Hepatocyte (in vitro differentiated cells): ENCODE results near the gene NHSL2. TPM values are rescaled to one million over a fixed set of nuclear protein-coding genes. Genes with fewer than 3 reads are reported as not detected.

Experiments used
- DNase-seq: peaks from one replicate; pipeline ENCODE4 v3.0.0-alpha.2; 2016; ENCODE audit warnings: low spot score
- H2AFZ ChIP-seq: fragments of 200-600 bp; sonication (generic); 2 replicates; pipeline ENCODE4 v1.6.0; 2016; ENCODE audit warnings: antibody characterized with exemption, mild to moderate bottlenecking
- H3K27ac ChIP-seq: fragments of 200-600 bp; sonication (generic); 2 replicates; pipeline ENCODE4 v1.5.1; 2016; ENCODE audit warnings: mild to moderate bottlenecking
- H3K27me3 ChIP-seq: fragments of 200-600 bp; sonication (generic); 2 replicates; pipeline ENCODE4 v1.6.1; 2016
- H3K36me3 ChIP-seq: fragments of 200-600 bp; sonication (generic); replicated peaks from 2 replicates; pipeline ENCODE4 v1.5.1; 2016; ENCODE audit warnings: low read depth; ENCODE audit not compliant: insufficient read depth
- H3K4me1 ChIP-seq: fragments of 200-600 bp; sonication (generic); 2 replicates; pipeline ENCODE4 v1.5.1; 2016; ENCODE audit warnings: mild to moderate bottlenecking, moderate library complexity; ENCODE audit not compliant: insufficient read depth
- H3K4me2 ChIP-seq: fragments of 200-600 bp; sonication (generic); 2 replicates; pipeline ENCODE4 v1.6.0; 2016
- H3K4me3 ChIP-seq: fragments of 200-600 bp; sonication (generic); 2 replicates; pipeline ENCODE4 v1.5.1; 2016; ENCODE audit warnings: mild to moderate bottlenecking
- H3K79me2 ChIP-seq: fragments of 200-600 bp; sonication (generic); 2 replicates; pipeline ENCODE4 v1.6.0; 2017; ENCODE audit warnings: mild to moderate bottlenecking
- H3K9me2 ChIP-seq: fragments of 200-600 bp; sonication (generic); replicated peaks from 2 replicates; pipeline ENCODE4 v1.6.0; 2017; ENCODE audit warnings: mild to moderate bottlenecking; ENCODE audit not compliant: insufficient read depth
- H3K9me3 ChIP-seq: fragments of 200-600 bp; sonication (generic); 2 replicates; pipeline ENCODE4 v1.5.1; 2016; ENCODE audit warnings: low read depth, mild to moderate bottlenecking
- H4K20me1 ChIP-seq: fragments of 200-600 bp; sonication (generic); 2 replicates; pipeline ENCODE4 v1.6.0; 2016; ENCODE audit warnings: mild to moderate bottlenecking; ENCODE audit not compliant: insufficient read depth, poor library complexity, severe bottlenecking
- EZH2 ChIP-seq: fragments of 200-600 bp; sonication (generic); IDR thresholded peaks from 2 replicates; pipeline ENCODE4 v1.6.1; 2016; ENCODE audit warnings: antibody characterized with exemption, mild to moderate bottlenecking, borderline replicate concordance
- EZH2phosphoT487 ChIP-seq: fragments of 200-600 bp; sonication (generic); IDR thresholded peaks from one replicate; pipeline ENCODE4 v1.6.1; 2018; ENCODE audit warnings: antibody characterized with exemption, mild to moderate bottlenecking, low read depth, moderate library complexity; ENCODE audit not compliant: unreplicated experiment, severe bottlenecking
- WGBS: methylation state at CpG from one replicate; pipeline ENCODE4 v1.1.6; 2016; ENCODE audit warnings: low lambda C conversion rate; ENCODE audit errors: missing lambda C conversion rate; 5-methylcytosine and 5-hydroxymethylcytosine counted together
- polyA plus RNA-seq: library from polyadenylated mRNA; unstranded; fragments of >200 nt; fragmentation: Nextera tagmentation; extraction: Ambion mirVana; gene quantifications from 2 replicates; pipeline ENCODE4 v1.2.1, GENCODE V29; 2016
- total RNA-seq: library from RNA; depleted of rRNA; stranded (reverse); fragments of >200 nt; gene quantifications from 2 replicates; pipeline ENCODE4 v1.2.3, GENCODE V29; 2014
- TF ChIP-seq, protein P1 (sequence below): fragments of 200-600 bp; sonication (generic); IDR thresholded peaks from 2 replicates; pipeline ENCODE4 v1.5.1; 2016; ENCODE audit warnings: antibody characterized with exemption, mild to moderate bottlenecking; ENCODE audit not compliant: poor library complexity

Gene NHSL2
- total and polyA plus RNA-seq, 2 experiments from 2014 or later: 2.3 to 3.2 TPM

- H3K9me3 ChIP-seq: no peaks in the 10 kb centered on the region
- no peak overlapping the region for H2AFZ ChIP-seq
- no peaks in the 10 kb centered on the region for H4K20me1 ChIP-seq
- H3K79me2 ChIP-seq: no peaks in the 10 kb centered on the region
- H3K4me2 ChIP-seq: no peak overlapping the region
- no peaks in the 10 kb centered on the region for H3K9me2 ChIP-seq
- TF ChIP-seq EZH2 (no peak), EZH2phosphoT487 (no peak)
- TF ChIP-seq, protein P1, sequence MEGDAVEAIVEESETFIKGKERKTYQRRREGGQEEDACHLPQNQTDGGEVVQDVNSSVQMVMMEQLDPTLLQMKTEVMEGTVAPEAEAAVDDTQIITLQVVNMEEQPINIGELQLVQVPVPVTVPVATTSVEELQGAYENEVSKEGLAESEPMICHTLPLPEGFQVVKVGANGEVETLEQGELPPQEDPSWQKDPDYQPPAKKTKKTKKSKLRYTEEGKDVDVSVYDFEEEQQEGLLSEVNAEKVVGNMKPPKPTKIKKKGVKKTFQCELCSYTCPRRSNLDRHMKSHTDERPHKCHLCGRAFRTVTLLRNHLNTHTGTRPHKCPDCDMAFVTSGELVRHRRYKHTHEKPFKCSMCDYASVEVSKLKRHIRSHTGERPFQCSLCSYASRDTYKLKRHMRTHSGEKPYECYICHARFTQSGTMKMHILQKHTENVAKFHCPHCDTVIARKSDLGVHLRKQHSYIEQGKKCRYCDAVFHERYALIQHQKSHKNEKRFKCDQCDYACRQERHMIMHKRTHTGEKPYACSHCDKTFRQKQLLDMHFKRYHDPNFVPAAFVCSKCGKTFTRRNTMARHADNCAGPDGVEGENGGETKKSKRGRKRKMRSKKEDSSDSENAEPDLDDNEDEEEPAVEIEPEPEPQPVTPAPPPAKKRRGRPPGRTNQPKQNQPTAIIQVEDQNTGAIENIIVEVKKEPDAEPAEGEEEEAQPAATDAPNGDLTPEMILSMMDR: no peak
- no peak overlapping the region for H3K4me3 ChIP-seq
- WGBS: 40% methylated on average over 2 of the region's 2 CpGs
- DNase-seq: no peak
- no peaks in the 10 kb centered on the region for H3K36me3 ChIP-seq
- H3K27me3 ChIP-seq: no peaks in the 10 kb centered on the region
- no peak overlapping the region for H3K27ac ChIP-seq
- H3K4me1 ChIP-seq: no peaks in the 10 kb centered on the region
These were observed 234.5 kb downstream of the NHSL2 start for GRCh38 chrX:72145181-72145580.

DNA sequence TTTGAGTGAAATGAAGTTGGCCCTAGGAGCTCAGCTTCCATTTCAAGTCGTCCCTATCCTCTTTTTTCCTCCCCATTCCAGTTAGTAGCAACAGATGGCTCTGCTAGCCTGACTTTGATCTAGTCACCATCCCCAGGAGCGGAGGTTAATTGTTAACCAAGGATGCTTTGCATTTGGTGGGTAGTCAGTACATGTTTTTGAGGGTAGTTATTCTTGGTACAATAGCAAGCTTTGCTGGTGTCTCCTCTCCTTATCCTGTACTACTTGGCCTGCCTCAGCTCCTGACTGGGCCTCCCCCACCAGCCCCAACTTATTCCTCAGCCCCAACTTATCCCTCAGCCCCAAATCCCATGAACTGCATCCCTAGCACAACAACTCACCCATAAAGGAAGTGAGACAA is 235.9 kb downstream of the NHSL2 start:
- Histone ChIP-seq H4K20me1 (no peaks in the 10 kb centered on the region), H3K27ac (no peak overlapping the region), H3K4me3 (no peak overlapping the region), H3K27me3 (no peaks in the 10 kb centered on the region), H3K9me2 (no peaks in the 10 kb centered on the region), H3K4me1 (no peaks in the 10 kb centered on the region), H3K4me2 (no peak overlapping the region), H2AFZ (no peak overlapping the region), H3K36me3 (no peaks in the 10 kb centered on the region), H3K9me3 (no peaks in the 10 kb centered on the region), H3K79me2 (no peaks in the 10 kb centered on the region)
- DNase-seq: no peak
- WGBS: 49% methylated on average over 2 of the region's 2 CpGs
- TF ChIP-seq EZH2: no peak
- TF ChIP-seq, protein P1: no peak
- no peak for TF ChIP-seq EZH2phosphoT487

DNA sequence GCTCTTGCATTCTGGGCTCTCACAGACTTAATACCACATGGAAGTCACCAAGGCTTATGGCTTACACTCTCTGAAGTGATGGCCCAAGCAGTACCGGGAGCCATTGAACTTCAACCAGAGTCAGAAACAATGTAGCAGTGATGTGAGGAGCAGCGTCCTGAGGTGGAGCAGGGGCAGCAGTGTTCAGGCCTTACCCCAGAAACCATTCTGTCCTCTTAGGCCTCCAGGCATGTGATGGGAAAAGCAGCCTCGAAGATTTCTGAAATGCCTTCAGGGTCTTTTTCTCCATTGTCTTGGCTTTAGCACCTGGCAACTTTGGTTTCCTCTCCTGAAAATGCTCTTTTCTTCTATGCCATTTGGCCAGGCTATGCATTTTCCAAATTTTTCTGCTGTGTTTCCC is 248.1 kb downstream of the NHSL2 start:
- H3K4me1 ChIP-seq: no peaks in the 10 kb centered on the region
- no peak overlapping the region for H2AFZ ChIP-seq
- 88% methylated on average over 3 of the region's 3 CpGs for WGBS
- no peak overlapping the region for H3K27ac ChIP-seq
- no peak overlapping the region for H3K4me3 ChIP-seq
- no peaks in the 10 kb centered on the region for H4K20me1 ChIP-seq
- H3K9me3 ChIP-seq: no peaks in the 10 kb centered on the region
- no peaks in the 10 kb centered on the region for H3K27me3 ChIP-seq
- no peaks in the 10 kb centered on the region for H3K36me3 ChIP-seq
- H3K4me2 ChIP-seq: no peak overlapping the region
- no peaks in the 10 kb centered on the region for H3K79me2 ChIP-seq
- DNase-seq: no peak
- TF ChIP-seq EZH2 (no peak), EZH2phosphoT487 (no peak)
- TF ChIP-seq, protein P1: no peak
- no peaks in the 10 kb centered on the region for H3K9me2 ChIP-seq

DNA sequence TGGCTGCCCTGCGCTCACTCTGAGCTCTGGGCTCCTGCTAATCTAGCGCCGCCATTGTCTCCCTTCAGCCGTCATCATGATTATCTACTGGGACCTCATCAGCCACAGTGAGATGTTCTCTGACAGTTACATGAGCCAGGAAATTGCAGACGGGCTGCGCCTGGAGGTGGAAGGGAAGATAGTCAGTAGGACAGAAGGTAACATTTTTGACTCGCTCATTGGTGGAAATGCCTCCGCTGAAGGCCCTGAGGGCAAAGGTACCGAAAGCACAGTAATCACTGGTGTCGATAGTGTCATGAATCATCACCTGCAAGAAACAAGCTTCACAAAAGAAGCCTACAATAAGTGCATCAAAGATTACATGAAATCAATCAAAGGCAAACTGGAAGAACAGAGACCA is 249.1 kb downstream of the NHSL2 start:
- Histone ChIP-seq H3K27me3 (no peaks in the 10 kb centered on the region), H3K9me2 (no peaks in the 10 kb centered on the region)
- whole genome bisulfite sequencing: 82% methylated on average over 10 of the region's 10 CpGs

More for the DNA sequence above, 249.1 kb downstream of the NHSL2 start:
- no peak for DNase-seq
- H4K20me1 ChIP-seq: no peaks in the 10 kb centered on the region
- H2AFZ ChIP-seq: no peak overlapping the region
- H3K79me2 ChIP-seq: no peaks in the 10 kb centered on the region
- TF ChIP-seq EZH2phosphoT487: no peak
- TF ChIP-seq, protein P1: no peak
- TF ChIP-seq EZH2: no peak
- H3K27ac ChIP-seq: no peak overlapping the region
- no peaks in the 10 kb centered on the region for H3K36me3 ChIP-seq
- no peak overlapping the region for H3K4me2 ChIP-seq
- H3K4me3 ChIP-seq: no peak overlapping the region
- H3K9me3 ChIP-seq: no peaks in the 10 kb centered on the region
- no peaks in the 10 kb centered on the region for H3K4me1 ChIP-seq
